HFFc6 (cell line): ENCODE results near the gene GALNT5. TPM values are rescaled to one million over a fixed set of nuclear protein-coding genes. Genes with fewer than 3 reads are reported as not detected.
A peak's percentile ranks its signal among the peaks of the same experiment; 100 is the strongest.

Experiments used
- DNase-seq: peaks from one replicate; pipeline ENCODE4 v3.0.0-alpha.2; 2018
- H3K27ac Mint-ChIP-seq: 2 replicates; pipeline ENCODE4 v1.8.0; 2020; ENCODE audit warnings: mild to moderate bottlenecking, mixed read lengths
- H3K27me3 Mint-ChIP-seq: 2 replicates; pipeline ENCODE4 v1.8.0; 2021; ENCODE audit warnings: mild to moderate bottlenecking, moderate library complexity, mixed read lengths; ENCODE audit not compliant: insufficient read depth
- H3K36me3 Mint-ChIP-seq: 2 replicates; pipeline ENCODE4 v1.8.0; 2021; ENCODE audit warnings: low read depth, mixed read lengths
- H3K4me1 Mint-ChIP-seq: 2 replicates; pipeline ENCODE4 v1.8.0; 2020; ENCODE audit warnings: low read depth, mixed read lengths
- H3K4me3 Mint-ChIP-seq: 2 replicates; pipeline ENCODE4 v1.8.0; 2020; ENCODE audit warnings: mild to moderate bottlenecking, moderate library complexity, mixed read lengths
- H3K9me3 Mint-ChIP-seq: 2 replicates; pipeline ENCODE4 v1.8.0; 2020; ENCODE audit warnings: mild to moderate bottlenecking, mixed read lengths
- CTCF ChIP-seq: fragments of 200-600 bp; sonication (generic); IDR thresholded peaks from 2 replicates; pipeline ENCODE4 v1.5.0; 2021; ENCODE audit warnings: antibody characterized with exemption, mild to moderate bottlenecking
- total RNA-seq, 6 experiments: library from RNA; stranded (reverse); fragmentation: NEBNext Ultra II Directional; extraction: Animal tissue kit (Norgen Biotek cat#: 25700); gene quantifications; 2 replicates in 1 of 6; 3 replicates in 5 of 6; pipeline ENCODE4 v1.2.3, GENCODE V29; 2021

Gene GALNT5
- total RNA-seq, 6 experiments from 2014 or later, result 27.6 to 70.0 (median 63.0) TPM

- Mint-ChIP-seq H3K4me1 (peaks cover 88% of the 10 kb centered on the region), H3K36me3 (peaks cover 34% of the 10 kb centered on the region), H3K27me3 (no peaks in the 10 kb centered on the region), H3K27ac (peak overlapping the region; percentile 94; the same call in 1 of the 2 replicates), H3K4me3 (peak overlapping the region; percentile 89), H3K9me3 (no peaks in the 10 kb centered on the region)
- no peak for TF ChIP-seq CTCF
- DNase-seq, result no peak
Measured at GRCh38 chr2:157259386-157259785, 1.9 kb downstream of the GALNT5 start.

- H3K4me1 Mint-ChIP-seq, result peaks cover 93% of the 10 kb centered on the region
- peak overlapping the region; percentile 94 for H3K27ac Mint-ChIP-seq
- no peaks in the 10 kb centered on the region for H3K27me3 Mint-ChIP-seq
- H3K36me3 Mint-ChIP-seq, result peaks cover 34% of the 10 kb centered on the region
- no peaks in the 10 kb centered on the region for H3K9me3 Mint-ChIP-seq
- H3K4me3 Mint-ChIP-seq, result peak overlapping the region; percentile 89
- DNase-seq, result no peak
- TF ChIP-seq CTCF, result no peak
Measured at GRCh38 chr2:157259960-157260359, 2.5 kb downstream of the GALNT5 start.

GRCh38 chr2:157260533-157261198 lies 3.2 kb downstream of the GALNT5 start:
- TF ChIP-seq CTCF, result no peak
- Mint-ChIP-seq H3K36me3 (peaks cover 34% of the 10 kb centered on the region), H3K4me3 (peak overlapping the region; percentile 89), H3K27ac (peak overlapping the region; percentile 94), H3K9me3 (no peaks in the 10 kb centered on the region), H3K27me3 (no peaks in the 10 kb centered on the region), H3K4me1 (peaks cover 94% of the 10 kb centered on the region)
- no peak for DNase-seq

GRCh38 chr2:157261199-157261782 lies 3.8 kb downstream of the GALNT5 start:
- peak; percentile 60 for DNase-seq
- Mint-ChIP-seq H3K27me3 (no peaks in the 10 kb centered on the region), H3K4me3 (peak overlapping the region; percentile 89), H3K4me1 (peaks cover 92% of the 10 kb centered on the region), H3K27ac (peak overlapping the region; percentile 94), H3K9me3 (no peaks in the 10 kb centered on the region), H3K36me3 (peaks cover 34% of the 10 kb centered on the region)
- no peak for TF ChIP-seq CTCF

GRCh38 chr2:157262248-157262647 lies 4.7 kb downstream of the GALNT5 start:
- H3K27me3 Mint-ChIP-seq, result no peaks in the 10 kb centered on the region
- peaks cover 84% of the 10 kb centered on the region for H3K4me1 Mint-ChIP-seq
- peak overlapping the region; percentile 94 for H3K27ac Mint-ChIP-seq
- no peak for DNase-seq
- H3K36me3 Mint-ChIP-seq, result peaks cover 40% of the 10 kb centered on the region
- no peak for TF ChIP-seq CTCF
- H3K4me3 Mint-ChIP-seq, result peak overlapping the region; percentile 89
- no peaks in the 10 kb centered on the region for H3K9me3 Mint-ChIP-seq
